Lower leg skin (tissue), 4 donors: Measurements from ENCODE around the gene PIM2. TPM values are rescaled to one million over a fixed set of nuclear protein-coding genes. Genes with fewer than 3 reads are reported as not detected.
"Not testable (repeated sequence)": the region's sequence is repeated elsewhere in the genome, so short reads cannot be mapped to it uniquely, and the experiment has no call there.

Experiments used
- DNase-seq, 2 donors: peaks; one replicate each; pipeline ENCODE4 v3.0.0-alpha.2; 2019; ENCODE audit warnings: low spot score in 2 of 2
- H3K4me3 ChIP-seq: fragments of 200-600 bp; sonication (generic); 2 replicates; pipeline ENCODE4 v1.5.1; 2017; ENCODE audit warnings: mild to moderate bottlenecking, low read depth; ENCODE audit not compliant: poor library complexity, severe bottlenecking
- CTCF ChIP-seq, 3 donors: fragments of 450-650 bp; IDR thresholded peaks; one replicate each; pipeline ENCODE4 v1.5.1; 2016; ENCODE audit warnings: antibody characterized with exemption in 3 of 3, mild to moderate bottlenecking in 3 of 3, moderate library complexity in 2 of 3
- POLR2A ChIP-seq, 2 donors: fragments of 450-650 bp; IDR thresholded peaks; one replicate each; pipeline ENCODE4 v1.6.1; 2016 to 2017; ENCODE audit warnings: antibody characterized with exemption in 2 of 2, mild to moderate bottlenecking in 1 of 2, moderate library complexity in 1 of 2
- WGBS, 2 donors: methylation state at CpG; one replicate each; pipeline ENCODE4 v1.1.5; 2018; 5-methylcytosine and 5-hydroxymethylcytosine counted together
- intact Hi-C: fragments of 100-400 bp; cut with DNase I; formaldehyde crosslinking; loops from one replicate; pipeline ENCODE4 v1.15.0; 2023; ENCODE audit warnings: low total_unique reads
- total RNA-seq, 4 donors: library from RNA; depleted of rRNA; stranded (reverse); fragments of >200 nt; gene quantifications; one replicate each; pipeline ENCODE4 v1.1.0, GENCODE V29; 2016

PIM2 gene
- total RNA-seq, 4 donors from 2014 or later: 5.2 to 10.3 (median 8.3) TPM

- WGBS, 2 donors: 17 to 42% methylated on average over 13 to 15 of the region's 15 CpGs
- intact Hi-C loops: no loop called here
- no peak overlapping the region for H3K4me3 ChIP-seq
- TF ChIP-seq POLR2A (IDR thresholded peaks at IDR 0.05): no peak
- no peak for TF ChIP-seq CTCF (IDR thresholded peaks at IDR 0.05)
- DNase-seq: peak in 1 of 2 donors; percentile 81
These were observed 28.4 kb downstream of the PIM2 start for GRCh38 chrX:48890296-48890925.

DNA sequence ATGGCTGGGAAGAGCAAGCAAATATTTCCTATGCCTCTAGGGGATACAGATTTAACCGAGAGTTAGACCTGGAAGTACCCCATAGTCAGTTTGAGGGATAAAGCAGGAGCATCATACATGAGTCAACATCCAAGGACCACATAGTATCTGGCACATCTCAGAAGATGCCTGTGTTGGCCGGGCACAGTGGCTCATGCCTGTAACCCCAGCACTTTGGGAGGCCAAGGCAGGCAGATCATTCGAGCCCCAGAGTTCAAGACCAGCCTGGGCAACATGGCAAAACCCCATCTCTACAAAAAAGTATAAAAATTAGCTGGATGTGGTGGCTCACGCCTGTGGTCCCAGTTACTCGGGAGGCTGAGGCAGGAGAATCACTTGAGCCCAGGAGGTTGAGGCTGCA lies 32.2 kb downstream of the PIM2 start:
- DNase-seq: peak in 1 of 2 donors; percentile 57
- intact Hi-C loops, H3K4me3 ChIP-seq: not testable (repeated sequence)
- 82 to 95% methylated on average over 5 of the region's 5 CpGs for WGBS, 2 donors

DNA sequence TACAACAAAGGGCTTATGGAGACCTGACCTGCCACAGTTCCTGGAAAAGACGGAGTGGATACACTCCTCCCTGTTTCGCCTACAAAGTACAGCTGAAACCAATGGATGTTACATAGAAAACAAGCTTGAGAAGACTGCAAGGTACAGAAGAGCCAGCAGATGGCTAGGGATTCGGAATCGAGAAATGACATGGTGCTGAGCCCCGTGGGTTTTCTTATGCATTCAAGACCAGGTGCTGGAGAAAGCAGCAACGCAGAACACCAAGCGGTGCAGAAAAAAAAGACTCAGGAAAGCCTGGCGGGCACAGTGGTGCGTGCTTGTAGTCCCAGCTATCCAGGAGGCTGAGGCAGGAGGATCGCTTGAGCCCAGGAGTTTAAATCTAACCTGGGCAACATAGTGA lies 35.1 kb downstream of the PIM2 start:
- no peak overlapping the region for H3K4me3 ChIP-seq
- TF ChIP-seq CTCF (IDR thresholded peaks at IDR 0.05) (no peak), POLR2A (IDR thresholded peaks at IDR 0.05) (no peak)
- intact Hi-C loops: no loop called here
- WGBS, 2 donors: 72 to 73% methylated on average over 10 of the region's 10 CpGs
- peak in 1 of 2 donors; percentile 17 for DNase-seq

GRCh38 chrX:48876944-48877343 lies 41.9 kb downstream of the PIM2 start:
- H3K4me3 ChIP-seq, DNase-seq, intact Hi-C loops: not testable (repeated sequence)
- 52 to 57% methylated on average over 4 of the region's 4 CpGs for WGBS, 2 donors

GRCh38 chrX:48872017-48872416 lies 46.8 kb downstream of the PIM2 start:
- intact Hi-C loops, H3K4me3 ChIP-seq, DNase-seq: not testable (repeated sequence)
- 48 to 64% methylated on average over 1 to 2 of the region's 2 CpGs for WGBS, 2 donors

DNA sequence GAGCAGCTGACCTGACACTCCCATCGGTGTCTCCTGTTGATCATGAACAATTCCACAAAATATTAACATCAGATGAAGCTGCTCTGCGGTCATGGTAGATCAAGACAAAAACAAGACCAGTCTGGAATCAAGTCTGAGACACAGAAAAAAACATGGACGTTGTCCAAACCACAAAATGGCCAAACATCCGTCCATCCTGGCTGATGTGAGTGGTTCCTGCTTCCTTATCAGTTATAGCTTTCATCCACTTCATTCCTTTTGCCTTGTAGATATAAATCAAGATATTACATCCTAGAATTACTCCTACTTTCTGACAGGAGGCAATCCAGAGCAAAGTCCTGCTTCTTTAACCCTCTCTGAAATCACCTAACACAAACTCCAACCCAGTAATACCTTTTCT lies 54.6 kb downstream of the PIM2 start:
- WGBS, 2 donors: 52 to 64% methylated on average over 4 of the region's 4 CpGs
- no peak overlapping the region for H3K4me3 ChIP-seq
- intact Hi-C loops: no loop called here
- peak in 1 of 2 donors; percentile 25 for DNase-seq
- TF ChIP-seq CTCF (IDR thresholded peaks at IDR 0.05): no peak
- TF ChIP-seq POLR2A (IDR thresholded peaks at IDR 0.05): no peak

Other genes with a start within 250 kb of the PIM2 start
- 1 to 10 TPM; 1.3 to 4.1 (median 3.2) TPM for gene WAS, start 235.2 kb downstream of the PIM2 start, total RNA-seq
- 10 to 100 TPM in 1 of 4 donors, 1 to 10 TPM in 3; 6.7 to 15.0 (median 9.2) TPM for gene SUV39H1, start 222.3 kb downstream of the PIM2 start, total RNA-seq
- not detected for gene GLOD5, start 157.3 kb downstream of the PIM2 start, total RNA-seq
- gene GATA1, start 132.4 kb downstream of the PIM2 start, total RNA-seq: not detected
- gene HDAC6, start 117.0 kb downstream of the PIM2 start, total RNA-seq: 10 to 100 TPM; 55.3 to 90.2 (median 67.9) TPM
- not detected for gene ERAS, start 92.5 kb downstream of the PIM2 start, total RNA-seq
- gene PCSK1N, start 83.4 kb downstream of the PIM2 start, total RNA-seq: 10 to 100 TPM in 2 of 4 donors, 1 to 10 TPM in 2; 2.9 to 16.7 (median 8.5) TPM
- gene TIMM17B, start 21.3 kb downstream of the PIM2 start, total RNA-seq: 10 to 100 TPM; 37.1 to 46.2 (median 42.2) TPM
- 10 to 100 TPM; 68.0 to 88.6 (median 73.6) TPM for gene PQBP1, start 21.1 kb downstream of the PIM2 start, total RNA-seq
- gene SLC35A2, start 7.4 kb downstream of the PIM2 start, total RNA-seq: 10 to 100 TPM; 14.0 to 27.9 (median 25.4) TPM
- gene OTUD5, start 38.6 kb upstream of the PIM2 start, total RNA-seq: 10 to 100 TPM; 47.2 to 66.8 (median 53.6) TPM
- under 1 TPM; 0.08 to 0.72 (median 0.33) TPM for gene KCND1, start 52.8 kb upstream of the PIM2 start, total RNA-seq
- 10 to 100 TPM; 30.0 to 43.7 (median 32.4) TPM for gene GRIPAP1, start 83.2 kb upstream of the PIM2 start, total RNA-seq
- gene TFE3, start 124.3 kb upstream of the PIM2 start, total RNA-seq: 10 to 100 TPM; 37.1 to 55.9 (median 53.6) TPM
- 10 to 100 TPM; 33.7 to 51.9 (median 36.0) TPM for gene CCDC120, start 140.0 kb upstream of the PIM2 start, total RNA-seq
- gene PRAF2, start 155.0 kb upstream of the PIM2 start, total RNA-seq: 10 to 100 TPM in 1 of 4 donors, 1 to 10 TPM in 3; 6.2 to 11.2 (median 7.7) TPM
- 100 to 1,000 TPM in 1 of 4 donors, 10 to 100 TPM in 3; 84.4 to 102 (median 87.8) TPM for gene WDR45, start 160.9 kb upstream of the PIM2 start, total RNA-seq
- gene GPKOW, start 204.7 kb upstream of the PIM2 start, total RNA-seq: 10 to 100 TPM; 36.2 to 43.6 (median 36.3) TPM
- gene MAGIX, start 243.7 kb upstream of the PIM2 start, total RNA-seq: 10 to 100 TPM in 2 of 4 donors, 1 to 10 TPM in 2; 6.8 to 16.5 (median 10.3) TPM